Astrocyte (in vitro differentiated cells and primary cell): ENCODE results near the gene ZNF547. TPM values are rescaled to one million over a fixed set of nuclear protein-coding genes. Genes with fewer than 3 reads are reported as not detected.

Experiments used
- DNase-seq: peaks from one replicate; pipeline ENCODE4 v3.0.0-alpha.2; 2010; ENCODE audit warnings: low read depth
- FAIRE-seq: peaks from 2 replicates; lab custom pipeline; 2011; peaks lifted over from hg19 to GRCh38; lab: Jason Lieb, UNC
- H2AFZ ChIP-seq: 2 replicates; pipeline ENCODE4 v1.6.0; 2012; ENCODE audit warnings: low read depth, low read length, inconsistent platforms
- H3K27ac ChIP-seq: 2 replicates; pipeline ENCODE4 v1.5.1; 2011; ENCODE audit warnings: low read depth, low read length, inconsistent platforms
- H3K27me3 ChIP-seq: 2 replicates; pipeline ENCODE4 v1.6.0; 2011; ENCODE audit warnings: low read length, inconsistent platforms; ENCODE audit not compliant: insufficient read depth
- H3K36me3 ChIP-seq: 2 replicates; pipeline ENCODE4 v1.5.1; 2011; ENCODE audit warnings: low read length, inconsistent platforms; ENCODE audit not compliant: insufficient read depth
- H3K4me1 ChIP-seq: 2 replicates; pipeline ENCODE4 v1.5.1; 2011; ENCODE audit warnings: low read length, inconsistent platforms; ENCODE audit not compliant: insufficient read depth
- H3K4me2 ChIP-seq: 2 replicates; pipeline ENCODE4 v1.6.0; 2012; ENCODE audit warnings: low read length, inconsistent platforms
- H3K4me3 ChIP-seq: 2 replicates; pipeline ENCODE4 v1.5.1; 2011; ENCODE audit warnings: low read depth, mild to moderate bottlenecking, low read length, inconsistent platforms; ENCODE audit not compliant: insufficient read depth
- H3K79me2 ChIP-seq: 2 replicates; pipeline ENCODE4 v1.6.0; 2012; ENCODE audit warnings: mild to moderate bottlenecking, low read length, inconsistent platforms; ENCODE audit not compliant: insufficient read depth
- H3K9ac ChIP-seq: 2 replicates; pipeline ENCODE4 v1.6.0; 2012; ENCODE audit warnings: mild to moderate bottlenecking, low read length, inconsistent platforms
- H3K9me3 ChIP-seq: 2 replicates; pipeline ENCODE4 v1.5.1; 2012; ENCODE audit warnings: low read depth, mild to moderate bottlenecking, low read length, inconsistent platforms; ENCODE audit not compliant: insufficient read depth
- H4K20me1 ChIP-seq: 2 replicates; pipeline ENCODE4 v1.6.0; 2012; ENCODE audit warnings: low read length, inconsistent platforms; ENCODE audit not compliant: insufficient read depth
- H3K27ac Mint-ChIP-seq: one replicate; pipeline ENCODE4 v1.8.0; 2021; ENCODE audit warnings: mild to moderate bottlenecking, mixed read lengths; ENCODE audit not compliant: unreplicated experiment
- H3K27me3 Mint-ChIP-seq: one replicate; pipeline ENCODE4 v1.8.0; 2021; ENCODE audit warnings: low read depth, mixed read lengths; ENCODE audit not compliant: unreplicated experiment
- H3K36me3 Mint-ChIP-seq: one replicate; pipeline ENCODE4 v1.8.0; 2021; ENCODE audit warnings: low read depth, mixed read lengths; ENCODE audit not compliant: unreplicated experiment
- H3K4me1 Mint-ChIP-seq: one replicate; pipeline ENCODE4 v1.8.0; 2021; ENCODE audit warnings: low read depth, mixed read lengths; ENCODE audit not compliant: unreplicated experiment
- H3K4me3 Mint-ChIP-seq: one replicate; pipeline ENCODE4 v1.8.0; 2021; ENCODE audit warnings: mild to moderate bottlenecking, moderate library complexity, mixed read lengths; ENCODE audit not compliant: unreplicated experiment
- H3K9me3 Mint-ChIP-seq: one replicate; pipeline ENCODE4 v1.8.0; 2021; ENCODE audit warnings: mild to moderate bottlenecking, mixed read lengths; ENCODE audit not compliant: unreplicated experiment
- EZH2 ChIP-seq: IDR thresholded peaks from 2 replicates; pipeline ENCODE4 v1.6.1; 2012; ENCODE audit warnings: mild to moderate bottlenecking, low read length, inconsistent platforms; ENCODE audit not compliant: insufficient read depth
- total RNA-seq: library from RNA; stranded (reverse); gene quantifications from 2 replicates; pipeline ENCODE4 v1.2.1, GENCODE V29; 2021
- TF ChIP-seq, protein P1 (sequence below): IDR thresholded peaks from 2 replicates; pipeline ENCODE4 v1.5.1; 2011; ENCODE audit warnings: low read depth, mild to moderate bottlenecking, inconsistent platforms, low read length, moderate library complexity; ENCODE audit not compliant: insufficient read depth

ZNF547 gene
- total RNA-seq, 1 donor from 2014 or later: 4.1 TPM

DNA sequence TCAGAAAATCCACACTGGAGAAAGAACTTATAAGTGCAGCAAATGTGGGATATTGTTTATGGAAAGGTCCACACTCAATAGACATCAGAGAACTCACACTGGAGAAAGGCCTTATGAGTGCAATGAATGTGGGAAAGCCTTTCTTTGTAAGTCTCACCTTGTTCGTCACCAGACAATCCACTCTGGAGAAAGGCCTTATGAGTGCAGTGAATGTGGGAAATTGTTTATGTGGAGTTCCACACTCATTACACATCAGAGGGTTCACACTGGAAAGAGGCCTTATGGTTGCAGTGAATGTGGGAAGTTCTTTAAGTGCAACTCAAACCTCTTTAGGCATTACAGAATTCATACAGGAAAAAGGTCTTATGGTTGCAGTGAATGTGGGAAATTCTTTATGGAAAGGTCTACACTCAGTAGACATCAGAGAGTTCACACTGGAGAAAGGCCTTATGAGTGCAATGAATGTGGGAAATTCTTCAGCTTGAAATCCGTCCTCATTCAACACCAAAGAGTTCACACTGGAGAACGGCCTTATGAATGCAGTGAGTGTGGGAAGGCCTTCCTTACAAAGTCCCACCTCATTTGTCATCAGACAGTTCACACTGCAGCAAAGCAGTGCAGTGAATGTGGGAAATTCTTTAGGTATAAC lies 14.3 kb downstream of the ZNF547 start:
- H3K27ac Mint-ChIP-seq: no peak overlapping the region
- no peak overlapping the region for H3K4me2 ChIP-seq
- no peaks in the 10 kb centered on the region for H3K27me3 ChIP-seq
- no peaks in the 10 kb centered on the region for H3K4me1 Mint-ChIP-seq
- H3K79me2 ChIP-seq: no peaks in the 10 kb centered on the region
- H3K27ac ChIP-seq: no peak overlapping the region
- H3K9me3 Mint-ChIP-seq: peaks cover 64% of the 10 kb centered on the region
- H3K4me3 ChIP-seq: no peak overlapping the region
- peaks cover 42% of the 10 kb centered on the region for H3K9me3 ChIP-seq
- no peak overlapping the region for H2AFZ ChIP-seq
- no peak for DNase-seq
- H3K27me3 Mint-ChIP-seq: no peaks in the 10 kb centered on the region
- H3K36me3 Mint-ChIP-seq: peaks cover 61% of the 10 kb centered on the region
- TF ChIP-seq EZH2: no peak
- TF ChIP-seq, protein P1, sequence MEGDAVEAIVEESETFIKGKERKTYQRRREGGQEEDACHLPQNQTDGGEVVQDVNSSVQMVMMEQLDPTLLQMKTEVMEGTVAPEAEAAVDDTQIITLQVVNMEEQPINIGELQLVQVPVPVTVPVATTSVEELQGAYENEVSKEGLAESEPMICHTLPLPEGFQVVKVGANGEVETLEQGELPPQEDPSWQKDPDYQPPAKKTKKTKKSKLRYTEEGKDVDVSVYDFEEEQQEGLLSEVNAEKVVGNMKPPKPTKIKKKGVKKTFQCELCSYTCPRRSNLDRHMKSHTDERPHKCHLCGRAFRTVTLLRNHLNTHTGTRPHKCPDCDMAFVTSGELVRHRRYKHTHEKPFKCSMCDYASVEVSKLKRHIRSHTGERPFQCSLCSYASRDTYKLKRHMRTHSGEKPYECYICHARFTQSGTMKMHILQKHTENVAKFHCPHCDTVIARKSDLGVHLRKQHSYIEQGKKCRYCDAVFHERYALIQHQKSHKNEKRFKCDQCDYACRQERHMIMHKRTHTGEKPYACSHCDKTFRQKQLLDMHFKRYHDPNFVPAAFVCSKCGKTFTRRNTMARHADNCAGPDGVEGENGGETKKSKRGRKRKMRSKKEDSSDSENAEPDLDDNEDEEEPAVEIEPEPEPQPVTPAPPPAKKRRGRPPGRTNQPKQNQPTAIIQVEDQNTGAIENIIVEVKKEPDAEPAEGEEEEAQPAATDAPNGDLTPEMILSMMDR: no peak
- no peak overlapping the region for H3K4me3 Mint-ChIP-seq
- H3K36me3 ChIP-seq: peaks cover 20% of the 10 kb centered on the region
- no peaks in the 10 kb centered on the region for H3K4me1 ChIP-seq
- H4K20me1 ChIP-seq: no peaks in the 10 kb centered on the region
- H3K9ac ChIP-seq: no peak overlapping the region
- no peak for FAIRE-seq

GRCh38 chr19:57380923-57381322 lies 17.6 kb downstream of the ZNF547 start:
- peaks cover 30% of the 10 kb centered on the region for H3K36me3 Mint-ChIP-seq
- no peak overlapping the region for H3K4me3 Mint-ChIP-seq
- FAIRE-seq (no peak), DNase-seq (no peak)
- Histone ChIP-seq H3K27ac (no peak overlapping the region), H2AFZ (no peak overlapping the region), H3K4me3 (no peak overlapping the region), H3K27me3 (no peaks in the 10 kb centered on the region), H3K9me3 (peaks cover 27% of the 10 kb centered on the region), H3K4me2 (no peak overlapping the region), H3K9ac (no peak overlapping the region), H3K79me2 (no peaks in the 10 kb centered on the region), H4K20me1 (no peaks in the 10 kb centered on the region), H3K4me1 (no peaks in the 10 kb centered on the region), H3K36me3 (peaks cover 20% of the 10 kb centered on the region)
- no peak overlapping the region for H3K27ac Mint-ChIP-seq
- H3K27me3 Mint-ChIP-seq: peaks cover 2% of the 10 kb centered on the region
- H3K4me1 Mint-ChIP-seq: no peaks in the 10 kb centered on the region
- TF ChIP-seq EZH2: no peak
- TF ChIP-seq, protein P1: no peak
- peaks cover 41% of the 10 kb centered on the region for H3K9me3 Mint-ChIP-seq

GRCh38 chr19:57382806-57383488 lies 19.6 kb downstream of the ZNF547 start:
- H3K36me3 ChIP-seq: peaks cover 7% of the 10 kb centered on the region
- Mint-ChIP-seq H3K4me1 (no peaks in the 10 kb centered on the region), H3K9me3 (peaks cover 25% of the 10 kb centered on the region), H3K27ac (no peak overlapping the region), H3K27me3 (peaks cover 2% of the 10 kb centered on the region), H3K36me3 (peaks cover 14% of the 10 kb centered on the region), H3K4me3 (no peak overlapping the region)
- peaks cover 11% of the 10 kb centered on the region for H3K9me3 ChIP-seq
- FAIRE-seq (no peak), DNase-seq (no peak)
- H3K27ac ChIP-seq: no peak overlapping the region
- H3K27me3 ChIP-seq: no peaks in the 10 kb centered on the region
- TF ChIP-seq EZH2: no peak
- TF ChIP-seq, protein P1: no peak
- H3K79me2 ChIP-seq: no peaks in the 10 kb centered on the region
- no peak overlapping the region for H3K9ac ChIP-seq
- no peaks in the 10 kb centered on the region for H4K20me1 ChIP-seq
- no peak overlapping the region for H3K4me2 ChIP-seq
- no peak overlapping the region for H3K4me3 ChIP-seq
- no peak overlapping the region for H2AFZ ChIP-seq
- H3K4me1 ChIP-seq: no peaks in the 10 kb centered on the region
